Activated B cell treated with CpG ODN at 0.5 μM for 24 hours (primary cell): Measurements from ENCODE around the gene MYO1H. TPM values are rescaled to one million over a fixed set of nuclear protein-coding genes. Genes with fewer than 3 reads are reported as not detected.

Experiments
- ATAC-seq: fragments of 200-7000 bp; cut with Tn5 transposase; one replicate; pipeline ENCODE4 v1.10.0; 2021; ENCODE audit warnings: low read depth, mild to moderate bottlenecking, moderate library complexity
- CTCF ChIA-PET: fragments of 350-600 bp; sonication (Branson Sonifier 250); formaldehyde crosslinking; loops from one replicate; lab custom pipeline; 2021; ENCODE audit warnings: antibody characterized with exemption; lab: Charles Lee
- POLR2A ChIA-PET: fragments of 350-600 bp; sonication (Branson Sonifier 250); formaldehyde crosslinking; loops from one replicate; lab custom pipeline; 2021; ENCODE audit warnings: antibody characterized with exemption; lab: Charles Lee
- DNase-seq: peaks from one replicate; pipeline ENCODE4 v3.0.0; 2022
- H3K27ac Mint-ChIP-seq: one replicate; pipeline ENCODE4 v1.8.0; 2020; ENCODE audit warnings: mixed read lengths
- H3K27me3 Mint-ChIP-seq: one replicate; pipeline ENCODE4 v1.8.0; 2021; ENCODE audit warnings: mixed read lengths
- H3K36me3 Mint-ChIP-seq: one replicate; pipeline ENCODE4 v1.8.0; 2021; ENCODE audit warnings: low read depth, mixed read lengths
- H3K4me1 Mint-ChIP-seq: one replicate; pipeline ENCODE4 v1.8.0; 2021; ENCODE audit warnings: mixed read lengths
- H3K4me3 Mint-ChIP-seq: one replicate; pipeline ENCODE4 v1.8.0; 2020; ENCODE audit warnings: mild to moderate bottlenecking, mixed read lengths
- H3K9me3 Mint-ChIP-seq: one replicate; pipeline ENCODE4 v1.8.0; 2020; ENCODE audit warnings: mixed read lengths
- CTCF ChIP-seq: fragments of 200-600 bp; IDR thresholded peaks from one replicate; pipeline ENCODE4 v1.8.0; 2022; ENCODE audit warnings: antibody characterized with exemption, mild to moderate bottlenecking
- intact Hi-C: fragments of 100-400 bp; cut with micrococcal nuclease; formaldehyde crosslinking; loops from one replicate; pipeline ENCODE4 v1.15.1; 2024
- total RNA-seq: library from RNA; stranded (reverse); gene quantifications from 2 replicates; pipeline ENCODE4 v1.2.3, GENCODE V29; 2022

The MYO1H gene
- total RNA-seq, 1 donor from 2014 or later, result not detected

GRCh38 chr12:109345428-109345827 lies 2.3 kb upstream of the MYO1H start:
- ATAC-seq, result no peak
- H3K36me3 Mint-ChIP-seq, result no peaks in the 10 kb centered on the region
- no peak overlapping the region for H3K27ac Mint-ChIP-seq
- peaks cover 2% of the 10 kb centered on the region for H3K9me3 Mint-ChIP-seq
- no peaks in the 10 kb centered on the region for H3K4me1 Mint-ChIP-seq
- H3K27me3 Mint-ChIP-seq, result peaks cover 11% of the 10 kb centered on the region
- ChIA-PET POLR2A (no interaction called here), CTCF (no interaction called here)
- DNase-seq, result no peak
- intact Hi-C loops, result loop anchor here (1.0 kb wide), 1 partner anchor 8 kb away; no protein-coding TSS in a partner anchor
- TF ChIP-seq CTCF, result no peak
- H3K4me3 Mint-ChIP-seq, result no peak overlapping the region

- no peak for DNase-seq
- no peaks in the 10 kb centered on the region for H3K36me3 Mint-ChIP-seq
- H3K27me3 Mint-ChIP-seq, result peaks cover 9% of the 10 kb centered on the region
- H3K27ac Mint-ChIP-seq, result no peak overlapping the region
- H3K4me1 Mint-ChIP-seq, result no peaks in the 10 kb centered on the region
- no peak overlapping the region for H3K4me3 Mint-ChIP-seq
- intact Hi-C loops, result no loop called here
- peaks cover 2% of the 10 kb centered on the region for H3K9me3 Mint-ChIP-seq
- ChIA-PET POLR2A (no interaction called here), CTCF (no interaction called here)
- no peak for TF ChIP-seq CTCF
- no peak for ATAC-seq
Observed at GRCh38 chr12:109346920-109347319, 780 bp upstream of the MYO1H start.

GRCh38 chr12:109352184-109352583 lies 4.5 kb downstream of the MYO1H start:
- ChIA-PET POLR2A (no interaction called here), CTCF (no interaction called here)
- Mint-ChIP-seq H3K36me3 (no peaks in the 10 kb centered on the region), H3K27me3 (peaks cover 11% of the 10 kb centered on the region), H3K4me1 (no peaks in the 10 kb centered on the region), H3K4me3 (no peak overlapping the region), H3K27ac (no peak overlapping the region), H3K9me3 (no peaks in the 10 kb centered on the region)
- intact Hi-C loops, result no loop called here
- no peak for ATAC-seq
- no peak for TF ChIP-seq CTCF
- DNase-seq, result no peak

GRCh38 chr12:109356577-109356976 lies 8.9 kb downstream of the MYO1H start:
- no peaks in the 10 kb centered on the region for H3K9me3 Mint-ChIP-seq
- intact Hi-C loops, result no loop called here
- H3K4me3 Mint-ChIP-seq, result no peak overlapping the region
- no peaks in the 10 kb centered on the region for H3K36me3 Mint-ChIP-seq
- POLR2A ChIA-PET, result no interaction called here
- no peak for ATAC-seq
- CTCF ChIA-PET, result no interaction called here
- no peak for DNase-seq
- TF ChIP-seq CTCF, result no peak
- peaks cover 18% of the 10 kb centered on the region for H3K27me3 Mint-ChIP-seq
- no peaks in the 10 kb centered on the region for H3K4me1 Mint-ChIP-seq
- H3K27ac Mint-ChIP-seq, result no peak overlapping the region

GRCh38 chr12:109357032-109357431 lies 9.3 kb downstream of the MYO1H start:
- DNase-seq (no peak), ATAC-seq (no peak)
- Mint-ChIP-seq H3K36me3 (no peaks in the 10 kb centered on the region), H3K4me1 (no peaks in the 10 kb centered on the region), H3K27ac (no peak overlapping the region), H3K27me3 (peaks cover 18% of the 10 kb centered on the region), H3K4me3 (no peak overlapping the region), H3K9me3 (no peaks in the 10 kb centered on the region)
- ChIA-PET CTCF (no interaction called here), POLR2A (no interaction called here)
- intact Hi-C loops, result no loop called here
- TF ChIP-seq CTCF, result no peak
